Lower lobe of right lung (tissue), 2 donors: Measurements from ENCODE around the gene RETREG1. TPM values are rescaled to one million over a fixed set of nuclear protein-coding genes. Genes with fewer than 3 reads are reported as not detected.

ENCODE experiments used
- ATAC-seq, 2 donors: fragments of 200-7000 bp; cut with Tn5 transposase; one replicate each; pipeline ENCODE4 v1.9.1; 2020 to 2022; ENCODE audit warnings: mild to moderate bottlenecking in 2 of 2, moderate library complexity in 2 of 2
- DNase-seq: peaks from one replicate; pipeline ENCODE4 v3.0.0-alpha.2; 2020
- H3K27ac ChIP-seq: fragments of 200-600 bp; one replicate; pipeline ENCODE4 v1.8.0; 2022
- H3K27me3 ChIP-seq: fragments of 200-600 bp; one replicate; pipeline ENCODE4 v1.8.0; 2022; ENCODE audit warnings: low read depth
- H3K36me3 ChIP-seq: fragments of 200-600 bp; one replicate; pipeline ENCODE4 v1.8.0; 2022; ENCODE audit warnings: mild to moderate bottlenecking
- H3K4me1 ChIP-seq: fragments of 200-600 bp; one replicate; pipeline ENCODE4 v1.8.0; 2022
- H3K4me3 ChIP-seq: fragments of 200-600 bp; one replicate; pipeline ENCODE4 v1.8.0; 2022; ENCODE audit warnings: mild to moderate bottlenecking
- H3K9me3 ChIP-seq: fragments of 200-600 bp; one replicate; pipeline ENCODE4 v1.8.0; 2022
- CTCF ChIP-seq: fragments of 200-600 bp; IDR thresholded peaks from one replicate; pipeline ENCODE4 v1.8.0; 2022; ENCODE audit warnings: antibody characterized with exemption, mild to moderate bottlenecking
- intact Hi-C: fragments of 100-400 bp; cut with DNase I; formaldehyde crosslinking; loops from one replicate; pipeline ENCODE4 v1.11.0; 2022
- total RNA-seq: library from RNA; stranded (reverse); fragmentation: NEBNext Ultra II Directional; extraction: Animal tissue kit (Norgen Biotek cat#: 25700); gene quantifications from one replicate; pipeline ENCODE4 v1.2.1, GENCODE V29; 2021
- donor health status: DM: no; HTN: yes; CAD: no; lungs with severe emphysema.

Gene RETREG1
- total RNA-seq, 1 donor from 2014 or later = 20.6 TPM

GRCh38 chr5:16559702-16560101 lies 57.1 kb downstream of the RETREG1 start:
- Histone ChIP-seq H3K27ac (no peak overlapping the region), H3K36me3 (no peaks in the 10 kb centered on the region), H3K4me3 (no peak overlapping the region), H3K4me1 (no peaks in the 10 kb centered on the region), H3K9me3 (no peaks in the 10 kb centered on the region), H3K27me3 (no peaks in the 10 kb centered on the region)
- no peak for ATAC-seq
- no peak for DNase-seq
- intact Hi-C loops = no loop called here
- TF ChIP-seq CTCF = no peak

- Histone ChIP-seq H3K27me3 (no peaks in the 10 kb centered on the region), H3K4me1 (no peaks in the 10 kb centered on the region), H3K4me3 (no peak overlapping the region), H3K9me3 (no peaks in the 10 kb centered on the region), H3K27ac (no peak overlapping the region), H3K36me3 (no peaks in the 10 kb centered on the region)
- ATAC-seq (no peak), DNase-seq (no peak)
- no peak for TF ChIP-seq CTCF
- intact Hi-C loops = no loop called here
Observed at GRCh38 chr5:16558984-16559629, 57.7 kb downstream of the RETREG1 start.

GRCh38 chr5:16557477-16557876 lies 59.3 kb downstream of the RETREG1 start:
- intact Hi-C loops = no loop called here
- no peak overlapping the region for H3K4me3 ChIP-seq

GRCh38 chr5:16554110-16554509 lies 62.7 kb downstream of the RETREG1 start:
- Histone ChIP-seq H3K9me3 (no peaks in the 10 kb centered on the region), H3K27ac (no peak overlapping the region), H3K4me1 (no peaks in the 10 kb centered on the region), H3K36me3 (no peaks in the 10 kb centered on the region), H3K27me3 (no peaks in the 10 kb centered on the region), H3K4me3 (no peak overlapping the region)
- intact Hi-C loops = no loop called here
- ATAC-seq (no peak), DNase-seq (no peak)
- no peak for TF ChIP-seq CTCF

More at GRCh38 chr5:16557477-16557876, 59.3 kb downstream of the RETREG1 start:
- no peak overlapping the region for H3K27ac ChIP-seq
- no peak for ATAC-seq
- no peaks in the 10 kb centered on the region for H3K27me3 ChIP-seq
- H3K9me3 ChIP-seq = no peaks in the 10 kb centered on the region
- no peak for TF ChIP-seq CTCF
- no peaks in the 10 kb centered on the region for H3K4me1 ChIP-seq
- H3K36me3 ChIP-seq = no peaks in the 10 kb centered on the region
- no peak for DNase-seq

- intact Hi-C loops = no loop called here
- no peak overlapping the region for H3K27ac ChIP-seq
- peak; percentile 77 for DNase-seq
- H3K36me3 ChIP-seq = no peaks in the 10 kb centered on the region
- TF ChIP-seq CTCF = peak; percentile 73
- H3K4me3 ChIP-seq = no peak overlapping the region
- no peaks in the 10 kb centered on the region for H3K27me3 ChIP-seq
- no peaks in the 10 kb centered on the region for H3K9me3 ChIP-seq
- H3K4me1 ChIP-seq = no peaks in the 10 kb centered on the region
- ATAC-seq = peak; percentile 88 to 90
Observed at GRCh38 chr5:16552666-16553343, 64.0 kb downstream of the RETREG1 start.
